Neural progenitor cell (in vitro differentiated cells): ENCODE data around the gene UNCX. TPM values are rescaled to one million over a fixed set of nuclear protein-coding genes. Genes with fewer than 3 reads are reported as not detected.
A peak's percentile ranks its signal among the peaks of the same experiment; 100 is the strongest.
"Not testable (repeated sequence)": the region's sequence is repeated elsewhere in the genome, so short reads cannot be mapped to it uniquely, and the experiment has no call there.

ENCODE experiments used
- DNase-seq: peaks from one replicate; pipeline ENCODE4 v3.0.0-alpha.2; 2016; ENCODE audit warnings: low spot score
- H2AFZ ChIP-seq: fragments of 200-600 bp; sonication (generic); replicated peaks from 2 replicates; pipeline ENCODE4 v1.6.1; 2016; ENCODE audit warnings: antibody characterized with exemption
- H3F3A ChIP-seq: fragments of 200-600 bp; sonication (generic); 2 replicates; pipeline ENCODE4 v1.6.1; 2016; ENCODE audit warnings: antibody characterized with exemption, low read depth
- H3K27ac ChIP-seq: fragments of 200-600 bp; sonication (generic); 2 replicates; pipeline ENCODE4 v1.5.1; 2016; ENCODE audit warnings: mild to moderate bottlenecking
- H3K27me3 ChIP-seq: fragments of 200-600 bp; sonication (generic); 2 replicates; pipeline ENCODE4 v1.6.1; 2016; ENCODE audit warnings: mild to moderate bottlenecking, moderate library complexity
- H3K36me3 ChIP-seq: fragments of 200-600 bp; sonication (generic); 2 replicates; pipeline ENCODE4 v1.5.1; 2016
- H3K4me1 ChIP-seq: fragments of 200-600 bp; sonication (generic); 2 replicates; pipeline ENCODE4 v1.6.1; 2016; ENCODE audit warnings: mixed run types
- H3K4me2 ChIP-seq: fragments of 200-600 bp; sonication (generic); 2 replicates; pipeline ENCODE4 v1.6.1; 2016
- H3K4me3 ChIP-seq: fragments of 200-600 bp; sonication (generic); 2 replicates; pipeline ENCODE4 v1.5.1; 2016
- H3K79me2 ChIP-seq: fragments of 200-600 bp; sonication (generic); 2 replicates; pipeline ENCODE4 v1.6.1; 2016; ENCODE audit warnings: low read depth
- H3K9ac ChIP-seq: fragments of 200-600 bp; sonication (generic); 2 replicates; pipeline ENCODE4 v1.6.1; 2016
- H3K9me3 ChIP-seq: fragments of 200-600 bp; sonication (generic); 2 replicates; pipeline ENCODE4 v1.5.1; 2016; ENCODE audit warnings: low read depth
- H4K20me1 ChIP-seq: fragments of 200-600 bp; sonication (generic); 2 replicates; pipeline ENCODE4 v1.6.1; 2016; ENCODE audit warnings: low read depth
- H3K27ac Mint-ChIP-seq: 3 replicates; pipeline ENCODE4 v1.8.0; 2021; ENCODE audit warnings: mixed read lengths
- H3K27me3 Mint-ChIP-seq: 2 replicates; pipeline ENCODE4 v1.8.0; 2022; ENCODE audit warnings: low read depth, mild to moderate bottlenecking, inconsistent platforms, moderate library complexity, mixed read lengths; ENCODE audit not compliant: insufficient read depth
- H3K36me3 Mint-ChIP-seq: 3 replicates; pipeline ENCODE4 v1.8.0; 2021; ENCODE audit warnings: mixed read lengths
- H3K4me1 Mint-ChIP-seq: 3 replicates; pipeline ENCODE4 v1.8.0; 2021; ENCODE audit warnings: mixed read lengths
- H3K4me3 Mint-ChIP-seq: 3 replicates; pipeline ENCODE4 v1.8.0; 2021; ENCODE audit warnings: mild to moderate bottlenecking, moderate library complexity, mixed read lengths
- H3K9me3 Mint-ChIP-seq: 3 replicates; pipeline ENCODE4 v1.8.0; 2020; ENCODE audit warnings: mixed read lengths
- CTCF ChIP-seq: fragments of 200-600 bp; sonication (generic); IDR thresholded peaks from 2 replicates; pipeline ENCODE4 v1.5.1; 2017; ENCODE audit warnings: antibody characterized with exemption, mild to moderate bottlenecking
- EZH2 ChIP-seq: fragments of 200-600 bp; sonication (generic); IDR thresholded peaks from 2 replicates; pipeline ENCODE4 v1.6.1; 2017; ENCODE audit warnings: antibody characterized with exemption, mild to moderate bottlenecking, moderate library complexity
- EZH2phosphoT487 ChIP-seq: fragments of 200-600 bp; sonication (generic); IDR thresholded peaks from 2 replicates; pipeline ENCODE4 v1.6.1; 2017; ENCODE audit warnings: antibody characterized with exemption
- total RNA-seq: library from RNA; depleted of rRNA; stranded (reverse); fragments of >200 nt; gene quantifications from 2 replicates; pipeline ENCODE4 v1.2.3, GENCODE V29; 2015; ENCODE audit warnings: low replicate concordance

UNCX gene
- total RNA-seq, 1 donor from 2014 or later: not detected

GRCh38 chr7:1189986-1190772 is 42.5 kb upstream of the UNCX start:
- Mint-ChIP-seq H3K27ac (no peak overlapping the region), H3K4me3 (no peak overlapping the region), H3K27me3 (peaks cover 21% of the 10 kb centered on the region), H3K9me3 (peaks cover 10% of the 10 kb centered on the region), H3K36me3 (no peaks in the 10 kb centered on the region), H3K4me1 (peaks cover under 1% of the 10 kb centered on the region)
- H3K9me3 ChIP-seq: no peaks in the 10 kb centered on the region
- no peaks in the 10 kb centered on the region for H3K36me3 ChIP-seq
- H4K20me1 ChIP-seq: no peaks in the 10 kb centered on the region
- peaks cover 79% of the 10 kb centered on the region for H3K27me3 ChIP-seq
- no peak for DNase-seq
- no peak overlapping the region for H3K4me3 ChIP-seq
- peaks cover 11% of the 10 kb centered on the region for H3F3A ChIP-seq
- H3K79me2 ChIP-seq: no peaks in the 10 kb centered on the region
- H3K4me1 ChIP-seq: no peaks in the 10 kb centered on the region
- no peak for TF ChIP-seq EZH2
- no peak for TF ChIP-seq EZH2phosphoT487
- TF ChIP-seq CTCF: no peak
- no peak overlapping the region for H3K4me2 ChIP-seq
- H2AFZ ChIP-seq: no peak overlapping the region
- H3K9ac ChIP-seq: no peak overlapping the region
- no peak overlapping the region for H3K27ac ChIP-seq

- Histone ChIP-seq H3K9ac (no peak overlapping the region), H3K4me2 (no peak overlapping the region), H3K4me1 (no peaks in the 10 kb centered on the region), H3K4me3 (no peak overlapping the region), H2AFZ (no peak overlapping the region), H3K27ac (no peak overlapping the region), H3K79me2 (no peaks in the 10 kb centered on the region), H4K20me1 (no peaks in the 10 kb centered on the region), H3K27me3 (peaks cover 63% of the 10 kb centered on the region), H3K9me3 (no peaks in the 10 kb centered on the region), H3F3A (peaks cover 15% of the 10 kb centered on the region), H3K36me3 (no peaks in the 10 kb centered on the region)
- Mint-ChIP-seq H3K36me3 (no peaks in the 10 kb centered on the region), H3K4me1 (peaks cover 3% of the 10 kb centered on the region), H3K27ac (no peak overlapping the region), H3K27me3 (peaks cover 26% of the 10 kb centered on the region), H3K4me3 (no peak overlapping the region), H3K9me3 (peaks cover 10% of the 10 kb centered on the region)
- TF ChIP-seq EZH2phosphoT487 (no peak), CTCF (no peak), EZH2 (no peak)
- no peak for DNase-seq
These were observed 40.4 kb upstream of the UNCX start for GRCh38 chr7:1192171-1192676.

- TF ChIP-seq EZH2phosphoT487 (no peak), EZH2 (no peak), CTCF (peak; percentile 61)
- H3K4me1 Mint-ChIP-seq: peaks cover 7% of the 10 kb centered on the region
- Histone ChIP-seq H3K4me3 (no peak overlapping the region), H2AFZ (peak overlapping the region; percentile 26), H3K4me2 (no peak overlapping the region), H3K27ac (no peak overlapping the region), H3K36me3 (no peaks in the 10 kb centered on the region), H4K20me1 (no peaks in the 10 kb centered on the region), H3K27me3 (peaks cover 51% of the 10 kb centered on the region), H3K4me1 (no peaks in the 10 kb centered on the region), H3K9me3 (no peaks in the 10 kb centered on the region), H3K9ac (no peak overlapping the region), H3K79me2 (no peaks in the 10 kb centered on the region), H3F3A (peaks cover 15% of the 10 kb centered on the region)
- peaks cover 26% of the 10 kb centered on the region for H3K27me3 Mint-ChIP-seq
- DNase-seq: peak; percentile 81
- peaks cover 10% of the 10 kb centered on the region for H3K9me3 Mint-ChIP-seq
- H3K36me3 Mint-ChIP-seq: no peaks in the 10 kb centered on the region
- H3K27ac Mint-ChIP-seq: no peak overlapping the region
- no peak overlapping the region for H3K4me3 Mint-ChIP-seq
These were observed 38.9 kb upstream of the UNCX start for GRCh38 chr7:1193593-1194424.

GRCh38 chr7:1196441-1196840 is 36.2 kb upstream of the UNCX start:
- H2AFZ ChIP-seq, H3K9ac ChIP-seq, H3K79me2 ChIP-seq, H3K36me3 ChIP-seq, H3K9me3 ChIP-seq, H3K9me3 Mint-ChIP-seq, H3K4me3 Mint-ChIP-seq, H3K4me1 ChIP-seq, DNase-seq, H3K4me2 ChIP-seq, H3K27ac ChIP-seq, H4K20me1 ChIP-seq, H3K4me1 Mint-ChIP-seq, H3K36me3 Mint-ChIP-seq, H3K27ac Mint-ChIP-seq, H3K4me3 ChIP-seq: not testable (repeated sequence)
- peaks cover 36% of the 10 kb centered on the region for H3K27me3 ChIP-seq
- H3F3A ChIP-seq: peaks cover 15% of the 10 kb centered on the region
- H3K27me3 Mint-ChIP-seq: peaks cover 17% of the 10 kb centered on the region
